Esophagus muscularis mucosa (tissue), 4 donors: ENCODE results near the gene SLC5A8. TPM values are rescaled to one million over a fixed set of nuclear protein-coding genes. Genes with fewer than 3 reads are reported as not detected.

Experiments used
- DNase-seq: peaks from one replicate; pipeline ENCODE4 v3.0.0-alpha.2; 2017; ENCODE audit errors: extremely low spot score
- H3K27ac ChIP-seq, 4 donors: fragments of 200-600 bp; sonication (generic); replicated peaks in 1 of 4; 1 replicate in 3 of 4; 2 replicates in 1 of 4; pipeline ENCODE4 v1.5.1; 2016 to 2019; ENCODE audit warnings: mild to moderate bottlenecking in 1 of 4
- H3K27me3 ChIP-seq, 4 donors: fragments of 200-600 bp; sonication (generic); one replicate each; pipeline versions ENCODE4 v1.5.1 to v1.6.0; 2016 to 2019
- H3K36me3 ChIP-seq, 4 donors: fragments of 200-600 bp; sonication (generic); one replicate each; pipeline ENCODE4 v1.5.1; 2016 to 2019
- H3K4me1 ChIP-seq, 4 donors: fragments of 200-600 bp; sonication (generic); one replicate each; pipeline ENCODE4 v1.5.1; 2016 to 2019
- H3K4me3 ChIP-seq, 4 donors: fragments of 200-600 bp; sonication (generic); 1 replicate in 2 of 4; 2 replicates in 2 of 4; pipeline ENCODE4 v1.5.1; 2016 to 2019; ENCODE audit warnings: mild to moderate bottlenecking in 4 of 4, moderate library complexity in 1 of 4
- H3K9me3 ChIP-seq, 4 donors: fragments of 200-600 bp; sonication (generic); 1 replicate in 3 of 4; 2 replicates in 1 of 4; pipeline ENCODE4 v1.5.1; 2016 to 2019
- EP300 ChIP-seq: sonication (generic); formaldehyde crosslinking; IDR thresholded peaks from one replicate; pipeline ENCODE4 v1.6.1; 2017; ENCODE audit warnings: antibody characterized with exemption
- POLR2A ChIP-seq: fragments of 450-650 bp; IDR thresholded peaks from one replicate; pipeline ENCODE4 v1.6.1; 2017; ENCODE audit warnings: antibody characterized with exemption, moderate library complexity, mild to moderate bottlenecking, low read depth
- POLR2AphosphoS5 ChIP-seq, 2 donors: sonication (generic); formaldehyde crosslinking; IDR thresholded peaks; one replicate each; pipeline ENCODE4 v1.6.1; 2017; ENCODE audit warnings: antibody characterized with exemption in 2 of 2
- WGBS: methylation state at CpG from one replicate; pipeline ENCODE4 v1.1.5; 2018; 5-methylcytosine and 5-hydroxymethylcytosine counted together
- intact Hi-C: fragments of 100-400 bp; cut with DNase I; formaldehyde crosslinking; loops from one replicate; pipeline ENCODE4 v1.15.1; 2023
- total RNA-seq, 4 donors: library from RNA; depleted of rRNA; stranded (reverse); fragments of >200 nt; gene quantifications; one replicate each; pipeline versions ENCODE4 v1.1.0 to v1.2.1, GENCODE V29; 2016
- TF ChIP-seq, protein P1 (sequence below), 3 experiments: fragments of 200-600 bp in 2 of 3; fragments of 450-650 bp in 1 of 3; sonication (generic) in 2 of 3; IDR thresholded peaks; one replicate each; pipeline ENCODE4 v1.5.1; 2017 to 2019; ENCODE audit warnings: antibody characterized with exemption in 3 of 3, mild to moderate bottlenecking in 2 of 3, moderate library complexity in 1 of 3

The SLC5A8 gene
- total RNA-seq, 4 donors from 2014 or later = not detected

- intact Hi-C loops = no loop called here
- Histone ChIP-seq H3K4me1 (no peaks in the 10 kb centered on the region), H3K27me3 (no peaks in the 10 kb centered on the region), H3K9me3 (no peaks in the 10 kb centered on the region), H3K36me3 (no peaks in the 10 kb centered on the region), H3K27ac (no peak overlapping the region), H3K4me3 (no peak overlapping the region)
- WGBS = 54% methylated on average over 5 of the region's 5 CpGs
- DNase-seq = no peak
- TF ChIP-seq, protein P1, sequence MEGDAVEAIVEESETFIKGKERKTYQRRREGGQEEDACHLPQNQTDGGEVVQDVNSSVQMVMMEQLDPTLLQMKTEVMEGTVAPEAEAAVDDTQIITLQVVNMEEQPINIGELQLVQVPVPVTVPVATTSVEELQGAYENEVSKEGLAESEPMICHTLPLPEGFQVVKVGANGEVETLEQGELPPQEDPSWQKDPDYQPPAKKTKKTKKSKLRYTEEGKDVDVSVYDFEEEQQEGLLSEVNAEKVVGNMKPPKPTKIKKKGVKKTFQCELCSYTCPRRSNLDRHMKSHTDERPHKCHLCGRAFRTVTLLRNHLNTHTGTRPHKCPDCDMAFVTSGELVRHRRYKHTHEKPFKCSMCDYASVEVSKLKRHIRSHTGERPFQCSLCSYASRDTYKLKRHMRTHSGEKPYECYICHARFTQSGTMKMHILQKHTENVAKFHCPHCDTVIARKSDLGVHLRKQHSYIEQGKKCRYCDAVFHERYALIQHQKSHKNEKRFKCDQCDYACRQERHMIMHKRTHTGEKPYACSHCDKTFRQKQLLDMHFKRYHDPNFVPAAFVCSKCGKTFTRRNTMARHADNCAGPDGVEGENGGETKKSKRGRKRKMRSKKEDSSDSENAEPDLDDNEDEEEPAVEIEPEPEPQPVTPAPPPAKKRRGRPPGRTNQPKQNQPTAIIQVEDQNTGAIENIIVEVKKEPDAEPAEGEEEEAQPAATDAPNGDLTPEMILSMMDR (IDR thresholded peaks at IDR 0.05) = no peak
- TF ChIP-seq EP300 (no peak), POLR2AphosphoS5 (IDR thresholded peaks at IDR 0.05) (no peak), POLR2A (no peak)
Observed at GRCh38 chr12:101230547-101230946, 20.5 kb upstream of the SLC5A8 start.

DNA sequence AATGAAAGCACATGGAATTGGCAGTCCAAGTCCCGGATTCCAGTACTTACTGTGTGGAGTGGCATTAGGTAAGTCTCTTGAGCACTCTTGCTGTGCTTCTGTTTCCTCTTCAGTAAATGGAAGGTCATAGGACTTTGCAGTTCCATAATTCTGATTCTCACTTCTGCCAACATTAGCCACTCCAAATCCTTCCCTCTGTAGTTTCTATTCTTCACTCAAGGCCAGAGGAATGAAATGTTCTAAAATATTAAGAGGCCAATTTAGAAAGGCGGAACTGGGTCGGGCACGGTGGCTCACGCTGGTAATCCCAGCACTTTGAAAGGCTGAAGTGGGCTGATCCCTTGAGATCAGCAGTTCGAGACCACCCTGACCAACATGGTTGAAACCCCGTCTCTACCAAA lies 19.8 kb upstream of the SLC5A8 start:
- intact Hi-C loops = no loop called here
- no peaks in the 10 kb centered on the region for H3K9me3 ChIP-seq
- H3K36me3 ChIP-seq = no peaks in the 10 kb centered on the region
- no peak overlapping the region for H3K27ac ChIP-seq
- H3K4me3 ChIP-seq = no peak overlapping the region
- WGBS = 83% methylated on average over 7 of the region's 7 CpGs
- H3K27me3 ChIP-seq = no peaks in the 10 kb centered on the region
- no peak for DNase-seq
- no peaks in the 10 kb centered on the region for H3K4me1 ChIP-seq
- TF ChIP-seq EP300 = no peak
- TF ChIP-seq POLR2AphosphoS5 (IDR thresholded peaks at IDR 0.05) = no peak
- TF ChIP-seq, protein P1 (IDR thresholded peaks at IDR 0.05) = no peak
- TF ChIP-seq POLR2A = no peak

- 4% methylated on average over 1 of the region's 1 CpG for WGBS
- H3K4me1 ChIP-seq = no peaks in the 10 kb centered on the region
- H3K36me3 ChIP-seq = no peaks in the 10 kb centered on the region
- no peaks in the 10 kb centered on the region for H3K9me3 ChIP-seq
- no peak overlapping the region for H3K4me3 ChIP-seq
- no peak for TF ChIP-seq POLR2AphosphoS5 (IDR thresholded peaks at IDR 0.05)
- TF ChIP-seq, protein P1 (IDR thresholded peaks at IDR 0.05) = no peak
- TF ChIP-seq EP300 = no peak
- no peak for TF ChIP-seq POLR2A
- intact Hi-C loops = no loop called here
- H3K27me3 ChIP-seq = no peaks in the 10 kb centered on the region
- H3K27ac ChIP-seq = no peak overlapping the region
- no peak for DNase-seq
Observed at GRCh38 chr12:101221301-101221700, 11.3 kb upstream of the SLC5A8 start.

GRCh38 chr12:101216810-101217209 lies 6.8 kb upstream of the SLC5A8 start:
- Histone ChIP-seq H3K9me3 (no peaks in the 10 kb centered on the region), H3K36me3 (no peaks in the 10 kb centered on the region), H3K4me1 (no peaks in the 10 kb centered on the region), H3K4me3 (no peak overlapping the region), H3K27me3 (peaks cover 0 to 8% (median 0%) of the 10 kb centered on the region in 4 donors), H3K27ac (no peak overlapping the region)
- 87% methylated on average over 2 of the region's 2 CpGs for WGBS
- intact Hi-C loops = no loop called here
- TF ChIP-seq, protein P1 (IDR thresholded peaks at IDR 0.05) = no peak
- TF ChIP-seq POLR2AphosphoS5 (IDR thresholded peaks at IDR 0.05) = no peak
- no peak for DNase-seq

DNA sequence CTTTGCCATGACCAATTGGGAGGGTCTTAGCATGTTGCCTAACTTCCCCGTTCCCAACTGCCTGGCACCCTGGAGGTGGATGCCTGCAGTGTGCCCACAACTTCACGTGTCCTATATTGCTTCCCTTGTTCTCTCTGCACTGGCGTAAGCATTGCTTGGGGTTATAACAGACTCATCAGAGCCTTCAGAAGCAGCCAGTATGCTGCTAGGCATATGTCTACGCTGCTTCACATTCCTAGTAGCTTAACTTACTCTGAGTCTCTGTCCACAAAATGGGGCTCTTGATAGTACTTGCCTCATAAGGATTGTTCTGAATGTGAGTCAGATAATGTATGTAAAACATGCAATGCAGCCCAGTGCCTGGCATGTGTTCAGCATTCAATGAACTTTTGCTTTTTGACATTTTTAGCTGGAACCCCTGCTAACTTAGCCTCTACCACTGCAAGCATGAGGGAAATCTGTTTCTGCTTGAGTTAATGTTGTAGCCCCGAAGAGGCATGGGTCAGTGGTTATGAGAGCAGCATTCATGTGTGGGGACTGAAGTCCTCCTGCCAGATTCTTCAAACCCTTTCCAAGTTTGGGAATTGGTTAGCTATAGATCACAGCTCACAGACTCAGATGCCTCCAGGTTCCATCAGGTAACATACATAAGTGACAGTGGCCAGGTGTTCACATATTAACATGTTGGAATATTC lies 2.8 kb downstream of the SLC5A8 start:
- DNase-seq = no peak
- Histone ChIP-seq H3K27ac (no peak overlapping the region), H3K27me3 (peaks cover 0 to 34% (median 6%) of the 10 kb centered on the region in 4 donors), H3K4me3 (no peak overlapping the region), H3K4me1 (peaks cover 0 to 6% (median 0%) of the 10 kb centered on the region in 4 donors), H3K9me3 (no peaks in the 10 kb centered on the region), H3K36me3 (no peaks in the 10 kb centered on the region)
- TF ChIP-seq POLR2A = no peak
- no peak for TF ChIP-seq EP300
- TF ChIP-seq, protein P1 (IDR thresholded peaks at IDR 0.05) = no peak
- TF ChIP-seq POLR2AphosphoS5 (IDR thresholded peaks at IDR 0.05) = no peak
- WGBS = 84% methylated on average over 3 of the region's 5 CpGs
- intact Hi-C loops = no loop called here
